C1 segment of cervical spinal cord (tissue), 14 donors: ENCODE data around the gene LSM12.
"Not testable (repeated sequence)": the region's sequence is repeated elsewhere in the genome, so short reads cannot be mapped to it uniquely, and the experiment has no call there.

ENCODE experiments used
- DNase-seq, 14 donors: peaks; one replicate each; lab custom pipeline; 2025; lab: John Stamatoyannopoulos, UW

The LSM12 gene

GRCh38 chr17:44076716-44077594 lies 10.5 kb upstream of the LSM12 start:
- DNase-seq, result peak in 1 of 14 donors; percentile 13

- no peak for DNase-seq
Observed at GRCh38 chr17:44075598-44076293, 9.3 kb upstream of the LSM12 start.

GRCh38 chr17:44074911-44075285 lies 8.4 kb upstream of the LSM12 start:
- no peak for DNase-seq

- no peak for DNase-seq
Observed at GRCh38 chr17:44074231-44074910, 7.9 kb upstream of the LSM12 start.

GRCh38 chr17:44071772-44072171 lies 5.3 kb upstream of the LSM12 start:
- DNase-seq, result no peak

- no peak for DNase-seq
Observed at GRCh38 chr17:44071198-44071520, 4.7 kb upstream of the LSM12 start.

- peak; percentile 66 to 96 (median 93) for DNase-seq
Observed at GRCh38 chr17:44070455-44071197, 4.2 kb upstream of the LSM12 start, which contains the start of gene G6PC3. Gene G6PC3, plus strand, starts transcription at chr17:44070735. Its CDS starts 231 bp downstream, at chr17:44070966.

GRCh38 chr17:44069974-44070454 lies 3.5 kb upstream of the LSM12 start:
- DNase-seq, result peak in 3 of 14 donors; percentile 19 to 53 (median 46)

GRCh38 chr17:44067545-44067940 lies 1.1 kb upstream of the LSM12 start:
- DNase-seq, result no peak

GRCh38 chr17:44065668-44066203 lies 735 bp downstream of the LSM12 start:
- no peak for DNase-seq

- DNase-seq, result no peak
Observed at GRCh38 chr17:44063704-44064639, 2.5 kb downstream of the LSM12 start.

GRCh38 chr17:44062871-44063270 lies 3.6 kb downstream of the LSM12 start:
- no peak for DNase-seq

GRCh38 chr17:44061446-44061845 lies 5.0 kb downstream of the LSM12 start:
- DNase-seq, result no peak

- no peak for DNase-seq
Observed at GRCh38 chr17:44059101-44059892, 7.2 kb downstream of the LSM12 start.

GRCh38 chr17:44053125-44053872 lies 13.2 kb downstream of the LSM12 start:
- DNase-seq, result no peak

- DNase-seq, result no peak
Observed at GRCh38 chr17:44049294-44050060, 17.0 kb downstream of the LSM12 start.

- not testable (repeated sequence) for DNase-seq
Observed at GRCh38 chr17:44046893-44047292, 19.6 kb downstream of the LSM12 start.

GRCh38 chr17:44045486-44045885 lies 21.0 kb downstream of the LSM12 start:
- no peak for DNase-seq
